GM21528 (cell line): ENCODE results near the gene SPPL3.
"Not testable (repeated sequence)": the region's sequence is repeated elsewhere in the genome, so short reads cannot be mapped to it uniquely, and the experiment has no call there.

Experiments used
- ATAC-seq: cut with Tn5 transposase; IDR thresholded peaks from one replicate; pipeline ENCODE4 v1.9.1; 2021; ENCODE audit warnings: mild to moderate bottlenecking, moderate library complexity; ENCODE audit not compliant: unreplicated experiment, low FRiP score

The SPPL3 gene

DNA sequence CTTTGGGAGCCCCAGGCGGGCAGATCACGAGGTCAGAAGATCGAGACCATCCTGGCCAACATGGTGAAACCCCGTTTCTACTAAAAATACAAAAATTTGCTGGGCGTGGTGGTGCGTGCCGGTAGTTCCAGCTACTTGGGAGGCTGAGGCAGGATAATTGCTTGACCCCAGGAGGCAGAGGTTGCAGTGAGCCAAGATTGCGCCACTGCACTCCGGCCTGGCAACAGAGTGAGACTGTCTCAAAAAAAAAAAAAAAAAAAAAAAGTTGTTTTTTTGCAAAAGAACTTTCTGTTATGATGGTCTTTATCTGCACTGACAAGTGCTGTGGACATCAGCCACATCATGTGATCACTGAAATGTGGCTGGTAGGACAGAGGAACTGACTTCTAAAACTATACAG is 111.7 kb downstream of the SPPL3 start:
- not testable (repeated sequence) for ATAC-seq

DNA sequence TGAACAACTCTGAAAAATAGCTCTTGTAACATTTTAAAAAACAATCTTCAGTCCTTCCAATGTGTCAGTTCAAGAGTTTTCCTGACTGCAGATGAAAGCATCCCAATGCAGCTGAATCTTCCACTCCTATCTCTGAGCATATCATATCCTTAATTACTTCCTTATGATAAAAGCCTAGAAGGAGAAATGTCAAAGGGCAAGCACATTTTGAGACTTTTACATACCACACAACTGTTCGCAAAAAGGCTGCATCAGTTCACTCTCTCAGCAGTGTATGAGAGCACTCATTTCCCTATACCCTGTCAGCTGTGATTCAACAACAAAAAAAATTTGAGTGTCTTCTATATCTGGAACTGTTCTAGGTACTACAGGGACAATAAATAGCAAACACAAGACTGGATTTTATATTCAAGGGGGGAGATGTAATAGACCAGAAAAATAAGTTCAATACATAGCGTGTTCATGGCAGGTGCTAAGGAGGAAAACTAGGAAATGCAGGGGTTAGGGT is 112.4 kb downstream of the SPPL3 start:
- no peak for ATAC-seq

DNA sequence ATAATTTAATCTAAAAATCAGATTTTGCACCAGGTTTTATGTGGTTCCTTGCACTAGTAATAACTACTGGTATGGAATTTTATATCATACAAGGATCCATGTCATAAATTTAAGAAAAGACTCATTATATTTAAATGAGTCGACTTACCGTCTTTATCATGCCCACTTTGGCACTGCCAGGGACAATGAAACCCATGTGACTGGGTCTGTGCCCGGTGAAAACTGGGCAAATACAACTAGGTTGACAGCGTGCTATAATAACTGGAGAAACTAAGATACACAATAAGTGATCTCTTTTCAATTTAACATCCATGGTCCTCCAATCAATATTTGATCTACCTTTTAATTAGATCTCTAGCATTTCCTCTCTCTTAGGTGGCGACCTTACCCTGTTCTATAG is 114.0 kb downstream of the SPPL3 start:
- ATAC-seq: no peak

DNA sequence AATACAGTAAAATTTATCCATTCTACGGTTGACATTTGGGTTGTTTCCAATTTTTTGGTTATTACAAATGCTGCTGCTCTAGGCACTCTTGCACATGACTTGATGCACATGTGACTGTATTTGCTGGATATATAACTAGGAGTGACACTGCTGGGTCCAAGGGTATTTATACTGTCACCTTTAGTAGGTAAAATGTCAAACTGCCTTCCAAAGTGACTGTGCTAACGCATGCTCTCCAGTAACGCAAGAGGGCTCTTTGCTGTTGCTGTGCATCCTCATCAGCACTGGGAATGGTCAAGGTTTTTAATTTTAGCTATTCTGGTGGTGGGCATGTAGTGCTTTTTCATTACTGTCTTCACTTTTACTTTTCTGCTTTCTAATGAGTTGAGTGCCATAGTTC is 116.3 kb downstream of the SPPL3 start:
- no peak for ATAC-seq

DNA sequence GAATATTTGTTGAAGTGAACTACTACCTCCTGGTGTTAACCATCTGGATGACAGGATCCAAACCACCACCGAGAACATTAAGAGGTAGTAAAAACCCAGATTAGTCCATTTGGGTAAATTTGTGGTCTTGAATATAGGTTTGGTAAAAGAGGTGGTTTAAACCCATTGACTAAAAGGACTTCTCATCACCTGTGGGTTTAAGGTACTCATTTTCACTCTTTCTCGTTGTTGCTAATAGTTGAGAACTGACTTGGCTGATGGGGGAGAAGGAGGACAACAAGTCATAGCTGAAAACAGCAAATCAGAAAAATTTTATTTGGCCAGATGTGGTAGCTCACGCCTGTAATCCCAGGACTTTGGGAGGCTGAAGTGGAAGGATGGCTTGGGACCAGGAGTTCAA is 119.4 kb downstream of the SPPL3 start:
- no peak for ATAC-seq

DNA sequence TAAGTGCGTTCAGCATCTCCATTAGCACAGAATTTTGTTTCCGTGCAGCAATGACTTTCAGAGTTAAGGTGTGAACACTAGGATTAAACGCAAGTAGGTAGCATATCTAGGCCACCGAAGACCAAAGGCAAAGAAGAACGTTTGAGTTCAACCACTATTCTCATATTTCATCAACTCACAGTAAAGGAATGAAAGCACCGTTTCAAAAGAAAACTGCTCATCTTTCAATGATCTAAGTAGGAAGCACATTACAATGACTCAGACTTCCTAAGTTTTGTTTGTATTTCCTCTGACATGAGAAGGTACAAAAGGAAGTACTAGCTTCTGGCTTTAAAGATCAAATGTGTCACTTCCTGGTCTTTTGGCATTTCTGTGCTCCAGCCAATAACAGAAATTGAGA is 121.0 kb downstream of the SPPL3 start:
- ATAC-seq: no peak

DNA sequence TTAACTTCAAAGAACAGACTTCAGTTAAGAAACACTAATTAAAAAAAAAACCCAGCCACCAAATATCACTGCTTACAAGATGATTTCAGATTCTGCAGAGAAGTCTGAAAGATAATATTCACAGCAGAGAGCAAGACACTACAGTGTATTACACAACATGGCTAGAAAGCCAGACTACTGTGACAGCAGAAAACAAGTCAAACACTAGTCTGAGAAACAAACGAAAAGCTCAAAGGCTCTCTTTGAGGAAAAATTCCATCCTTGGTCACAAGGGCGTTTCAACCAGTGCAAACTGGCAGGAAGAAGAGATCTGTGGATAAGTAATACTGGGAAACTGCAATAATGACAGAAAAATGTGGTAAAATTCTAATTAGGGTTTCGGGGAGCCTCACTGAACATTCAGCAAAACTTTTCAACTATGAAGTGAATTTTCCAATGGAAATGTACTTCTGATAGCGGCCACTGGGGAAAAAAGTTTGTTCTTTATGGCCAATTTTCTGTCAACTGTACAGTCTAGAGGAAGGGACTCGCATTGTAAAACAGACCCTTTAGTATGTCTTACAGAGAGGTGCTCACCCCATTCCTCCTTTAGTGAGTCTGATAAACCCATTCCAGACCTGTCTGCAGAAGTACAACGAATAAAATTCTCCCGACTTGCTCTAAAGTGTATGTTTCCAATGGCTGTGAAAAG is 128.2 kb downstream of the SPPL3 start:
- ATAC-seq: no peak

DNA sequence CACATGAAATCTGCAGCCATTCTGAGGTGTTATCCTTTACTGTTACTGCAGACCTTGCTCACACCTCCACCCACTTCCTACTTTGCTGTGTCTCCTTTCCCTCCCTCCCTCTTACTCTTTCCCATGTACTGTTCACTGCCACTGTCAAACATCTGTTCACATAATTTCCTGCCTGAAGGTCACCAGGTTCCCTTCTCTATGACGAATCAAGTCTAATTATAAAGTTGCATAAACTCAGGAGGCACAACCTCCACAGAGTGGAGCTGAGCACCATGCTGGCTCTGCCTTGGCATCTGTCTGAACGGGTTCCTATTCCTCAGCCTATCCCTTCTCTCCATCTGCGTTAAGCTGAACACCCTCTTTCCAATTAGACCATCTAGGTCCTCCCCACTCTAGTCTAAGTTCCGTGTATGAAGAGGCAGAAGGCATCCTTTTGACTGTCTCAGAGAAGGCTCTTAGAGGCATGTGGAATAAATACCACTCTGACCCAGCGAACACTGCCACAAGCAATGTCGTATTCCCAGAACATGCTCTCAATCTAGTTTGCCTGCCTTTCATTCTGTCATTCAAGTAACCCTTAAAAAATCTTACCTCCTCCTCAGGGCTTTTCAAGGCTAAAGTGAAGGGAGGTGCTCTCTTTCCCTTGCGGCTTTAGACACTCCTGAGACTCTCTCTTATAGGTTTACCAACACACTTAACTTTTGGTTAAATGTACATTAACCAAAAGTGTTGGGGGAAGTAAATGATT is 129.8 kb downstream of the SPPL3 start:
- ATAC-seq: no peak

DNA sequence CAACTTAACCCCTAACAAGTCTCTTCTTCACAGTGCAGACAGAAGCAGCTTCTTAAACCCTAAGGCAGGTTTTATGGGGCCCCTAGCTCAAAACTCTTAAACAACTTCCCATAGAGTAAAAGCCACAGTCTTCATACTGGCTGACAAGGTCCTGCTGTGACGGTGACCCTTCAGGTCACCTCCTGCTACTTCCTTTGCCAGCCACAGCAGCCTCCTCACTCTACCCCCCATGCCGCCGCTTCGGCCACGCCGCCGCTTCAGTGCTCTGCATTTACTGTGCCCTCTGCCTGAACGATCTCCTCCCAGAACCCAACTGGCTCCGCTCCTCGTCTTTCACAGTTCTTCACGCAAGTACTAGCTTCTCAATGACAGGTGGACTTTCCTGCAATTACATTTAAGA is 133.1 kb downstream of the SPPL3 start:
- no peak for ATAC-seq

DNA sequence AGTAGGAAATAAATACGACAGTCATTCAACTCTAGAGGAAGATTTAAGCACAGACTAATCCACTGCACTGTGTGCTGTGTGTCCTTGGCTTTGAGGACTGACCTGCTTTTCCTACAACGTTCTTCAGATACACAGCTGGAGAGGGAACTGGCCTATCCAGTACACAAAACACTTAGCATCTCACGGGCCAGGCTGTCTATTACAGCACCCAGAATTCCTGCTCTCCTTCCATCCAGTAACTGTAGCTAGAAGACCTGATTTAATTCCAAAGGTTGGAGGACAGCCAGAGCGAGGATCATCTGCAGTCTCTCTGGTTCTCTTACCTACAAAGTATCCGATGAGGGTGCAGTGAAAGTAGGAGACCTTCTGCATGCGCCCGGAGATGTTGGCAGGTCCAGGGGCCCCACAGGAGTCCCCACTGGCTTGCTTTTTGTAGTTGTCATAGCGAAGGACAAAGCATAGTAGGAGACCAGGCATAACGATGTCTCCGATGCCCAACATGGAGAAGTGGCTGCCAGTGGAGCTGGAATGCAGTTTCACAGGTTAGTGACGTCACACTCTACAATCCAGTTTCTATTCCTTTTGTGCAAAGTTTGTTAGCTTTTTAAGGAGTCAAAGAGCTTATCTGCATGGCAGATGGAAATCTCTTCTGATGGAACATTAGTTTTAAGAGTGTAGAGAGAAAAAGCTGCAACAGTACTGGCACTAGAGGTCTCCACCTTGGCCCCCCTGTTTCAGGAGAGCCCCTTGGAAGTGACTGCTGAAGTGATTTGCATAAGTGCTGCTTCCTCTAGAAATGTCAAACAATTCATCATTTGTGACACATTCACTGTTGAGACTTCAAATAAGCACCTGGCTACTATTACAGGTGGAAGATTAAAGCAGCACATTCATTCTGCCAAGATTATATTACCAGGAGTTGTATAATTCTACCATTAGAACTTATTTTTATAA is 136.8 kb downstream of the SPPL3 start:
- ATAC-seq: no peak

DNA sequence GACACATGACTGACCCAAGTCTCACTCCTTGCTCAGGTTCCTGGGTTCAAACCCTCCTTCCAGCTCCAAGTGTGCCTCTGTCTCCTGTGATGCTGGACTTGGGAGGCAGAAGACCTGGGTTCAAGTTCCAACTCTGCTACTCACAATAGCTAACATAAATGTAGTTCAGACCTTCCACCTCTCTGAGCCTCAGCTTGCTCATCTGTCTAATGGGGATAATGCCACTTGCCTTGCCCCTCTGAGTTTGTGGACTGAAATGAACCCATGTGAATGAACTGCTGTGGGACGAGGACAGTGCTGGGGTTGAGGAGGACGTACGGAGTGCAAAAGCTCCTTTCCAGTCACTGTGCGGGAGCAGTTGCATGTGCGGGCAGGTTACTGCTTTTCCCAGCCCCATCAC is 137.6 kb downstream of the SPPL3 start:
- ATAC-seq: no peak

DNA sequence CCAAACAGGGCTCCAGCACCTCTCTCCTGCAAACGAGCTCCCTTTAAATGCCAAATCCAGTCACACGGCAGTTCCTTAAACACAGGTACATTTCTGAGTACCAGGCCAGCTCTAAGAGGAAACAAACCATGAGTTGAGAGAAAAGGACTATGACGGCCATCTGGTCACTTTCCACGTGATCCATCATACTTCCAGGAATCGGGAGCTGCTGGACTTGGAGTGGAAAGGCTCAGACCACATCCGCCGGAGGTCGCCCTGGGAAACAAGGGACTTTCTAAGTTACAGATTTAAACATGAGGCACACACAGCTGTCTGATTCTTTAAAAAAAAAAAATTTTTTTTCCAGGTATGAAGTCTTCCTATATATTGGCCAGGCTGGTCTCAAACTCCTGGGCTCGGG is 139.3 kb downstream of the SPPL3 start:
- ATAC-seq: no peak

DNA sequence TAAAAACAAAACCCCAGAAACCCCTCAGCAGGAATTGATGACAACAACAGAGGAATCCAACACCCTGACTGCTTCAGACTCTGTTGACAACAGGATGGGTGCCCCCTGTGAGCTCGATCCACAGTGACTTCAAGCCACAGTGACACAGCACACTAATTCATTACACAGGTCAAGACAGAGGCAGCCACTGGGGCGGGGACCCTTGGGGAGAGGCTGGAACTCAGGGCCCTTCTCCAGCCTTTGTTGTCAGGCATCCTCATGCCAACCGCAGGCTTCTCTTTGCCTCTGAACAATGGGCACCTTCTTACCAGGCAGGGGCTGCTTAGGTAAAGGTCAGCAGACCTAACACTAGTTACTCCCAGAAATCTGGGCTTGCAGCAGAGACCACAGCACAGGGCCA is 140.9 kb downstream of the SPPL3 start:
- ATAC-seq: no peak

DNA sequence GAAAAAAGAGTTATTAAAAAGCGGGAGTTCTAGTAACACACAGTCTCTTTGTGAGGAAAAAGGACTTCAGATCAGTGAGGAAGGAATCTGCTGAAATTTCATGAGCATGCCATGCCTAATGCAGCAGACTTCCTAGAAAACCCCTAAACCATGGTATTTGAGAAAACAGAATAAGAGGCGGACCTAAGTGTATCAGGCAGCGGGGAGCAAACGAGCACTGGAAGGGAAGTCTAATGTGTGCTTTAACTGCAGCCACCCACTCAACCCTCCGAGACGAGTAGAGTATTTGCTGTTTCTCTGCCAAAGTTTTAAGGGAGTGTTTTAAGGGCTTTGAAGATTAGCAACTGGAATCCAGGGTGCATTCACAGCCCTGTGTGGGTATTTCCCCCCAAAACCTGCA is 142.1 kb downstream of the SPPL3 start:
- ATAC-seq: no peak

DNA sequence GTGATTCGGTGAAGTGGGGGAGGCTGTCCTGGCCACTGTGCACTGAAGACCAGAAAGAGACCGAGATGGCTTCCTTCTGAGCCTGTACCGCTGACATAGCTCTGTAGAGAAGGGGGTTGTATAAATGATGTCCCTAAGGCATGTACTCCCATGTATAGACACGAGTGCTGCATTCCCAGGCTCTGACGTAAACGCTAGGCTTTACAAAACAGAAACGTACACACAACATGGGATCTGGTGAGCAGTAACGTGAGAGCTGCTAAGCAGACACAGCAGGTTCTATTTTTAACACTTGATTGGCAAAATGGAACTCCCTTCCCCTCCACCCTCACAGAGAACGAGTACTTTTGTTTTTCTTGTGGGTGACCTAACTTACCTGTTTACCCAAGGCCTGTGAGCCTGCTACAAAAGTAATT is 142.6 kb downstream of the SPPL3 start:
- ATAC-seq: no peak

DNA sequence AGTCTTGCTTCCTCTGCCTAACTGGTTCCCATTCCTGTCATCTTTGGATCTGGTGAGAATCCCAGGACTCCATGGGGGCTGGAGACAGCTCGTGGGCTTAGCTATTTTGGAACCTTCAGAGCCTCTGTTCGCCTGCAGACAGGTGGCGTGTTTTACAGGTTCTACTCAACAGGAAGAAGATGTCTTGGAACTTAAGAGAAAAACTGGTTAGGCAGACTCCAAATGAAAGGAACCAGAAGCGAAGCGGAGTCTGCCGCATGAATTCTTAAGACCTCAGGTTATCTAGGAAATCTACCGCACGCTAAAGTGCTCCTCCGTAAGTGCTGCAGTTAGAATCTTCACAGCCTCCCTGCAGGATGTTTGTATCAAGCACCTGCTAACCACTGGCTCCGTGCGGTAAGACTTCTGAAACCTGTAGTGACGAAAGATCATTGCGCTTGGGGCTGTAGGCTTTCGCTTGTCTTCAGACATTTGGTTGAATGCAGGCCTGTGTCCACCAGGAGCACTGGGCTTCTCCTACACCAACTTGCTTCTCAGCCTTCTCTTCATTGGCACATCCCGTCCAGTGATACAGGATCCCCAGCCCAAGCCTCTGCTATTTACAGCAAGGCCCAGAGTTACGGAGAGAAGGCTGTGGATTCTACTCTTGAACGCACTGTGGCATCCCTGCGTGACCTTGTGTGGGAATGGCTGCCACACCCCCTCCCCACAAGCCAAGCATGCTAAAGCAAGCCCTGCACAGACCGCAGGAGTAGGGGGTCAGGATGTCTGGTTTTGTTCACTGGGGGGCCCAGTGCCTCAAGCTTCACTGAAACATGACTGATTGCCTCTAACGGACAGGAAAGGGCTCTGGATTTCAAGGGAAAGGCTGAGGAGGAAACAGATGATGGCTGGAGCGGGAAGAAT is 143.6 kb downstream of the SPPL3 start:
- no peak for ATAC-seq

DNA sequence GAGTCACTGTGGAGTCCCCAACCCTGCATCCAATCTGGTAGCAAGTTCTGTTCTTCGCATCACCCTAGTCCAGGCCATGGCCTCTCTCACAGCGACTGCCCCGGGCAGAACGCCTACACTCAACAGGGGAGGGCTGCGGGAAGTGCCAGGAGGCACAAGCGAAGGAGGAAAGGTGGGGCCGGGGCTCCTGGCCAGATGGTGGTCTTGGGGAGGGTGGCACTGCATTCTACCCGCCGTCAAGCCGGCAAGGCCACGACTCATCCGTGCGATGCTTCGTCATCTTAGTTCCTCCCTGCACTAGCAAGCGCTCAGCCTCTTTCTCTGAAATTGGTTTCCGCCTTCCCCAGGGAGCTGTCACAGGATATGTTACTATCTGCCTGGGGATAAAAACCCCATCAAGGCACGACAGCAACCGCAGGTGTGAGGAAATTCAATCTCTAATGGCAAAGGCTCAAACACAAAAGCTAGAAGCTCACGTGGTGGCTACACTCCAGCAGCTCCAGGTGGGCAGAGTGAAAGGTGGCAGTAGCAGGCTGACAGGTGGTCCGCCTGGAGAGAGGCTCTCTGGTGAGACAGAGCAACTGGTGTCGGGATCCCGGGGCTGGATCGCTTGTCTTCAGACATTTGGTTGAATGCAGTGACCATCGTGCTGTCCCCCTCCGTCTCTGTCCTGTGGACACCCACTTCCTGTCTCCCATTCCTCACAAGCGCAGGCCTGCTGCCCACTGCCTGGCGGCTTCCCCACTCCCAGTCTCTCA is 144.4 kb downstream of the SPPL3 start:
- ATAC-seq: no peak

DNA sequence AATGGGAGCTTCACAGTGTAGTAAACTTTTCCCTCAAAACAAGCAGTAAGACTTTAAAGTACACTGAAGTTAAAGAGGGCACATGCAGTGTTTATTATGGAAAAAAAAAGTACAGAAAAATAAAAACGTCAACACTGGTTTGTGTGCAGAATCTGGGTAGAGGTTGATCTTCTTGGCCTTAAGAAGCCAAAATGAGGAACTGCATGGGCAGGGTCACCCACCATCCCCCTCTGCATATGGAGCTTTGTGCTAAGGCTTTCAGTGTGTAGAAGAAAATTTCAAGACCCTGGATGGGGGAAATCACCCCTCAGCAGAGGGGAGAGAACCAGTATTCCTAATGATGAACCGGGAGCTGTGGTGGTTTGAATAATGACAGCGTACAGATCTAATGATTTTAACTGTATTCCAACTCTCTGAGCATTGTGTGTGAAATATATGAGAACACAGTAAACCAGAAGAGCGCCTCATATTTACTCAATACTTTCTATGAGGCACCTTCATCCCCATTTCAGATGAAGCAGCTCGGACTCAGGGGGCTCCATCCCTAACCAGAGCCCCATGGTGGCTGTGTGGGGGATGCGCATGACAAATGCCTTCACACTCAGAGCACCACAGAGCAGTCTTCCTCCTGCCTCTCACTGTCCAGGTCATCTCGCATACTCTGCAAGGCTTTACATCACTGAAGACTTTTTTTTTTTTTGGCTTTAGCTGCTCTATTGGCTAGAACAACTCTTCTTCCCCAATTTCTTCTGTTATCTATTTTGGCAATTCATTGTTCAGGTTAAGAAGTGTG is 145.2 kb downstream of the SPPL3 start:
- ATAC-seq: no peak
